Natural killer cell (primary cell): Measurements from ENCODE around the gene ZG16B. TPM values are rescaled to one million over a fixed set of nuclear protein-coding genes. Genes with fewer than 3 reads are reported as not detected.

Experiments
- ATAC-seq, 3 donors: fragments of 150-1000 bp in 2 of 3; fragments of 200-7000 bp in 1 of 3; cut with Tn5 transposase; 1 replicate in 1 of 3; 2 replicates in 2 of 3; pipeline ENCODE4 v1.10.0; 2021; ENCODE audit warnings: mild to moderate bottlenecking in 2 of 3, moderate library complexity in 2 of 3
- DNase-seq, 2 donors: peaks; one replicate each; pipeline versions ENCODE4 v3.0.0 to v3.0.0-alpha.2; 2013 to 2021; ENCODE audit warnings: mixed read lengths in 1 of 2
- H3K27ac ChIP-seq: one replicate; pipeline ENCODE4 v1.5.1; 2013; ENCODE audit warnings: mild to moderate bottlenecking, low read length
- H3K27me3 ChIP-seq: one replicate; pipeline ENCODE4 v1.6.1; 2013; ENCODE audit warnings: low read length; ENCODE audit not compliant: control insufficient read depth, insufficient read depth
- H3K36me3 ChIP-seq: one replicate; pipeline ENCODE4 v1.6.1; 2013; ENCODE audit warnings: low read length; ENCODE audit not compliant: control insufficient read depth, insufficient read depth
- H3K4me1 ChIP-seq: one replicate; pipeline ENCODE4 v1.6.1; 2013; ENCODE audit warnings: low read length; ENCODE audit not compliant: control insufficient read depth, insufficient read depth
- H3K4me3 ChIP-seq: one replicate; pipeline ENCODE4 v1.5.1; 2013; ENCODE audit warnings: low read length
- H3K9me3 ChIP-seq: one replicate; pipeline ENCODE4 v1.6.1; 2013; ENCODE audit warnings: low read length; ENCODE audit not compliant: control insufficient read depth, insufficient read depth
- H3K27ac Mint-ChIP-seq, 2 donors: one replicate each; pipeline ENCODE4 v1.8.0; 2022; ENCODE audit warnings: mild to moderate bottlenecking in 2 of 2, mixed read lengths in 2 of 2, moderate library complexity in 1 of 2
- H3K27me3 Mint-ChIP-seq, 2 donors: one replicate each; pipeline ENCODE4 v1.8.0; 2022; ENCODE audit warnings: low read depth in 2 of 2, mixed read lengths in 2 of 2
- H3K36me3 Mint-ChIP-seq: one replicate; pipeline ENCODE4 v1.8.0; 2022; ENCODE audit warnings: mixed read lengths
- H3K4me1 Mint-ChIP-seq, 2 donors: one replicate each; pipeline ENCODE4 v1.8.0; 2022; ENCODE audit warnings: mixed read lengths in 2 of 2
- H3K4me3 Mint-ChIP-seq: one replicate; pipeline ENCODE4 v1.8.0; 2022; ENCODE audit warnings: mild to moderate bottlenecking, moderate library complexity, mixed read lengths
- H3K9me3 Mint-ChIP-seq, 2 donors: one replicate each; pipeline ENCODE4 v1.8.0; 2022; ENCODE audit warnings: mixed read lengths in 2 of 2
- WGBS: methylation state at CpG from one replicate; pipeline ENCODE4 v1.1.7; 2013; ENCODE audit warnings: missing lambda C conversion rate; ENCODE audit not compliant: insufficient coverage; 5-methylcytosine and 5-hydroxymethylcytosine counted together
- intact Hi-C: fragments of 100-400 bp; cut with micrococcal nuclease; formaldehyde crosslinking; loops from one replicate; pipeline ENCODE4 v1.14.2; 2022
- total RNA-seq, 4 donors: library from RNA; stranded (reverse); fragments of 120-200 nt in 1 of 4; gene quantifications; one replicate each; pipeline versions ENCODE4 v1.2.3 to v1.2.4, GENCODE V29; 2013 to 2022
- TF ChIP-seq, protein P1 (sequence below): fragments of 200-600 bp; IDR thresholded peaks from one replicate; pipeline ENCODE4 v1.8.0; 2022; ENCODE audit warnings: antibody characterized with exemption

Gene ZG16B
- total RNA-seq, 3 donors from 2014 or later (not counting 1 experiment from before 2014, with no cell fraction given): 0.78 to 1.5 (median 1.1) TPM

DNA sequence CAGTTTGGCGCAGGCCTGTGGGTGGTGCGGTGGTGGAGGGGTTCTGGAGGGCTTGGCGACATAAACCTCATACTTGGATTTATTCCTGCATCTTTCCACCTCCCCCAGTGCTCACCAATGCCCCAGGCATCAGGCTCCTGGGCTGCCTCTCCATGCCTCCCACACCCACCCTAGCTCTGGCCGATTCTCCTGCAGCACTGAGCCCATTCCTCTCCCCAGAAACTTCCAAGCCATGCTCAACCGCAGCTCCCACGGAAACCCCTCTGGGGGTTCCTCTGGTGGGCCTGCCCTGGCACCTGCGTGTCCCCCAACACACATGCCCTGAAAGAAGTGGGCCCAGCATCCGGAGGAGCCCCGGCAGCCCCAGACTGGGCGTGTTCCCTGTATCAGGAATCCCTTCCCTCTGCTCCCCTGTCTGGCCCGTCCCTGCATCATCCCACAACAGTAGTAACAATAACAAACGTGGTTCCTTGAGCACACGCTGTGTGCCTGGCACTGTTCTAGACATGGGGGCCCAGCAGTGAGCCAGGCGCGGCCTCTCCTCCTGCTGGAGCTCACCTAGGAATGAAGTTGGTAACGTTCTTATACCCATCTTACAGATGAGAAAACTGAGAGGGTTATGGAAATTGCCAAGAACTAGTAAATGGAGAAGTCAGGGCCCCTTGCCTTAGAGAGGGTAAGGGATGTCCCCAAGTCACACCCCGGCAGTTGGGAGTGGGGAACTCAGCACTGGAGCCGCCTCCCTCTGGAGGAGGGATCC lies 10.7 kb upstream of the ZG16B start:
- Mint-ChIP-seq H3K27me3 (no peaks in the 10 kb centered on the region), H3K36me3 (no peaks in the 10 kb centered on the region), H3K4me3 (no peak overlapping the region), H3K27ac (no peak overlapping the region), H3K4me1 (no peaks in the 10 kb centered on the region), H3K9me3 (no peaks in the 10 kb centered on the region)
- Histone ChIP-seq H3K27ac (no peak overlapping the region), H3K4me1 (peaks cover 3% of the 10 kb centered on the region), H3K27me3 (no peaks in the 10 kb centered on the region), H3K4me3 (no peak overlapping the region), H3K36me3 (no peaks in the 10 kb centered on the region), H3K9me3 (no peaks in the 10 kb centered on the region)
- TF ChIP-seq, protein P1, sequence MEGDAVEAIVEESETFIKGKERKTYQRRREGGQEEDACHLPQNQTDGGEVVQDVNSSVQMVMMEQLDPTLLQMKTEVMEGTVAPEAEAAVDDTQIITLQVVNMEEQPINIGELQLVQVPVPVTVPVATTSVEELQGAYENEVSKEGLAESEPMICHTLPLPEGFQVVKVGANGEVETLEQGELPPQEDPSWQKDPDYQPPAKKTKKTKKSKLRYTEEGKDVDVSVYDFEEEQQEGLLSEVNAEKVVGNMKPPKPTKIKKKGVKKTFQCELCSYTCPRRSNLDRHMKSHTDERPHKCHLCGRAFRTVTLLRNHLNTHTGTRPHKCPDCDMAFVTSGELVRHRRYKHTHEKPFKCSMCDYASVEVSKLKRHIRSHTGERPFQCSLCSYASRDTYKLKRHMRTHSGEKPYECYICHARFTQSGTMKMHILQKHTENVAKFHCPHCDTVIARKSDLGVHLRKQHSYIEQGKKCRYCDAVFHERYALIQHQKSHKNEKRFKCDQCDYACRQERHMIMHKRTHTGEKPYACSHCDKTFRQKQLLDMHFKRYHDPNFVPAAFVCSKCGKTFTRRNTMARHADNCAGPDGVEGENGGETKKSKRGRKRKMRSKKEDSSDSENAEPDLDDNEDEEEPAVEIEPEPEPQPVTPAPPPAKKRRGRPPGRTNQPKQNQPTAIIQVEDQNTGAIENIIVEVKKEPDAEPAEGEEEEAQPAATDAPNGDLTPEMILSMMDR: no peak
- DNase-seq: no peak
- intact Hi-C loops: no loop called here
- 85% methylated on average over 16 of the region's 18 CpGs for WGBS
- ATAC-seq: no peak

DNA sequence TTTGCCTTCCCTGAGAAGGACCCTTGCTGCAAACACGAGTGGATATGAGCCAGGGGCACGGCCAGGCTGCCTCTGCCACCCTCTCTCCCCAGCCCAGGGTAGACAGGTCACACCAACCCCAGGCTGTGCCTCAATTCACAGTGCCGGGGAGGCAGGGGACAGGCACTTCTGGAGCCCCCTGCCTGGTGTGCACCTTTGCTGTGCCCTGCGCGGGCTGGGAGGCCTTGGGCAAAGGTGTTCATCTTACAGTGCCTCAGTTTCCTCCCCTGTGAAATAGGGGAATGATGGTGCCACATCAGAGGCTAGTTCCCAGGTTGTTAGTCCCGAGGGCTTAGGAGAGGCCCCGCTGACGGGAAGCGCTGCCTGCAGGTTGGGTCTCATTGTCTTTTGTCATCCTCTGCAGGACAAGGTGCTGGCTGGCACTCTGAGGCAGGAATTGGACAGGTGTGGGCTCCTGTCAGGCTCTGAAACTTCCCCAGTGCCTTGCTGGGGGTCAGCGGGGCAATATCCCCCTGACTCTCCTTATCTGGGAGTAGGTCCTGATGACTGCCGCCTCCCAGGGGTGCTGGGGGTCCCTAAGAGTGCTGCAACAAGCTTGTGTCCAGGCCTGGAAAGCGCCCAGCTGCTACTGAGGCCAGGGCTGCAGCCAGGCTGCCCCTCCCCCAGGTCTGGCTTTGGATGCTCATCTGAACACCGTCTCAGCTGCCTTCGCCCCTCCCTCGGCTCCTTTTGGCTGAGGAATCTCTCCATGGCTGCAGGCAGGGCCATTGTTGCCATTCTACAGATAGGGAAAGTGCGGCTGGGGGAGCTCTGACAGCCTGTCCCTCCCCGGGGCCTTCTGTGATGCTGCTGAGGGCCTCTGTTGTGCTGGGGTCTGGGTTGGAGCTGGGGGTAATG lies 9.9 kb upstream of the ZG16B start:
- no peak for ATAC-seq
- H3K4me1 ChIP-seq: peaks cover 3% of the 10 kb centered on the region
- H3K36me3 ChIP-seq: no peaks in the 10 kb centered on the region
- no peak overlapping the region for H3K27ac Mint-ChIP-seq
- no peak overlapping the region for H3K27ac ChIP-seq
- no peaks in the 10 kb centered on the region for H3K27me3 Mint-ChIP-seq
- no peaks in the 10 kb centered on the region for H3K9me3 ChIP-seq
- H3K36me3 Mint-ChIP-seq: no peaks in the 10 kb centered on the region
- H3K27me3 ChIP-seq: no peaks in the 10 kb centered on the region
- no peaks in the 10 kb centered on the region for H3K4me1 Mint-ChIP-seq
- no peak overlapping the region for H3K4me3 Mint-ChIP-seq
- no peak for DNase-seq
- intact Hi-C loops: no loop called here
- TF ChIP-seq, protein P1: no peak
- H3K9me3 Mint-ChIP-seq: no peaks in the 10 kb centered on the region
- H3K4me3 ChIP-seq: no peak overlapping the region
- WGBS: 79% methylated on average over 17 of the region's 17 CpGs

DNA sequence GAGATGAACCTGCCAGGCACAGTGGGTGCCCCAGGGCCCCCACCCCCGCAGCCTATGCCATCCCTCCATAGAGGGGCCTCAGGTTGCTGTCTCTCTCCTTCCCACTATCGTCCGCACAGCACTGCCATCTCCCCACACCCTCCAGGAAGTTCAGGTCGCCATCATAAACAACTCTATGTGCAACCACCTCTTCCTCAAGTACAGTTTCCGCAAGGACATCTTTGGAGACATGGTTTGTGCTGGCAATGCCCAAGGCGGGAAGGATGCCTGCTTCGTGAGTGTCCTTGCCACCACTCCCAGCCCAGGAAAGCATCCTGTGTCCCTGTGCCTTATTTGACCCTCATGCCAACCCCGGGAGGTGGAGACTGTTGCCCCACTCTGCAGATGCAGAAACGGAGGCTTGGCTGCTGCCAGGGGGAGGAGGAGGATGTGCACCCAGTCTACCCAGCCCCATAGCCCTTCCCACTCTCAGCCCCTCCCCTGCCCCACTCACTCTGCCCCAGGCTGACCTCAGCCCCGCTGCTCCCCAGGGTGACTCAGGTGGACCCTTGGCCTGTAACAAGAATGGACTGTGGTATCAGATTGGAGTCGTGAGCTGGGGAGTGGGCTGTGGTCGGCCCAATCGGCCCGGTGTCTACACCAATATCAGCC lies 9.1 kb upstream of the ZG16B start:
- Histone ChIP-seq H3K4me3 (no peak overlapping the region), H3K27me3 (no peaks in the 10 kb centered on the region), H3K36me3 (no peaks in the 10 kb centered on the region), H3K4me1 (peaks cover 3% of the 10 kb centered on the region), H3K27ac (no peak overlapping the region), H3K9me3 (no peaks in the 10 kb centered on the region)
- TF ChIP-seq, protein P1: no peak
- Mint-ChIP-seq H3K27ac (no peak overlapping the region), H3K4me3 (no peak overlapping the region), H3K27me3 (no peaks in the 10 kb centered on the region), H3K4me1 (no peaks in the 10 kb centered on the region), H3K36me3 (no peaks in the 10 kb centered on the region), H3K9me3 (no peaks in the 10 kb centered on the region)
- ATAC-seq (no peak), DNase-seq (no peak)
- WGBS: 85% methylated on average over 14 of the region's 14 CpGs
- intact Hi-C loops: no loop called here
